Daoy (cell line): ENCODE data around the gene DVL1. TPM values are rescaled to one million over a fixed set of nuclear protein-coding genes. Genes with fewer than 3 reads are reported as not detected.

Experiments
- DNase-seq: peaks from one replicate; pipeline ENCODE4 v3.0.0-alpha.2; 2015; ENCODE audit warnings: low read depth
- total RNA-seq: library from RNA; depleted of rRNA; stranded (reverse); fragments of >200 nt; shearing (Covaris generic); gene quantifications from 2 replicates; pipeline ENCODE4 v1.2.3, GENCODE V29; 2014

Gene DVL1
- total RNA-seq, 1 experiment from 2014 or later = 44.4 TPM

DNA sequence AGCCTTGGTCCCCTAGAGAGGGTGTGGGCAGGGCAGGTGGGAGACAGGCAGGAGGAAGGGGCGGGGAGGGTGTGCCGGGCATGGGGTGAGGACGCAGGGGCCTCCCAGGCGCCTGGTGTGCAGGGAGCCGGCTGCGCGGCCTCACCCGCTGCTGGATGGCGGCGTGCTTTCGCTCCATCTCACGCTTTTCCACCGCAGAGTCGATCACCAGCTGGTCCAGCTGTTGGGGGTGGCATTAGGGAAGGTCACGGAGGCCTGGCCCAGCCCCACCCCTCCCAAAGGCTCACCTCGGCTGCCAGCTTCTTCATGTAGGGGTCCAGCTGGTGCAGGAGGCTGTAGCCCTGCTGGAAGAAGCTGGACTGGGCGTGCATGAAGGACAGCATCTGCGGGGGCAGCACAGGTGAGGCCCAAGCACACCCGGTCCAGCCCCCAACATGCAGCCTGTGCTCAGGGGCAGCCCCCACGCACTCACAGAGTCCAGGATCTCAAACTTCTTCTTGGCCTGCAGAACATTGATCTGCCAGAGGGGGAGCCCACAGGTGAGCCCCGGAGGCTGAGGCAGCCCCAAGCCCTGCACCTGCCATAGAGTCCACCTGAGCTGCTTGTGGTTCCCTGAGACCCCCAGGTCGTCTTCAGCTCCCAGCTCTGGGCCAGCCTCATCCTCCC is 49.4 kb downstream of the DVL1 start:
- no peak for DNase-seq

GRCh38 chr1:1298861-1299685 is 50.1 kb downstream of the DVL1 start:
- no peak for DNase-seq

GRCh38 chr1:1297802-1298424 is 51.3 kb downstream of the DVL1 start:
- no peak for DNase-seq

GRCh38 chr1:1296070-1297061 is 52.9 kb downstream of the DVL1 start:
- DNase-seq = no peak

GRCh38 chr1:1295154-1295923 is 53.9 kb downstream of the DVL1 start:
- DNase-seq = no peak

- DNase-seq = no peak
Observed at GRCh38 chr1:1294250-1294890, 54.8 kb downstream of the DVL1 start.

- no peak for DNase-seq
Observed at GRCh38 chr1:1293263-1294249, 55.7 kb downstream of the DVL1 start.

GRCh38 chr1:1292851-1293250 is 56.4 kb downstream of the DVL1 start:
- no peak for DNase-seq

DNA sequence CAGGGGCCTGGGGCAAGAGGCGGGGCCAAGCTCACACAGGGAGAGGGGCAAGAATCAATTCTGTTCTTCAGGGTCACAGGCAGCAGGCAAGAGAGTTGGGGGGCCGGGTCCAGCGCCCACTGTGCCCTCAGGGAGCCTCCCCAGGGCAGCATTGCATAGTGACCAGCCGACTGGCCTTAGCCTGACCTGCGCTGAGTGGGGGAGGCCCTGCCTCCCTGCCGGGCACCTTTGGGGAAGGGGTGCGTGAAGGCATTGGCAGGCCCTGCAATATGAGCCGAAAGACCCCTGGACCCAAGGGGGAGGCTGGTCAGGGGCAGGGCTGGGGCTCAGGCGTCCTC is 56.8 kb downstream of the DVL1 start:
- DNase-seq = no peak

DNA sequence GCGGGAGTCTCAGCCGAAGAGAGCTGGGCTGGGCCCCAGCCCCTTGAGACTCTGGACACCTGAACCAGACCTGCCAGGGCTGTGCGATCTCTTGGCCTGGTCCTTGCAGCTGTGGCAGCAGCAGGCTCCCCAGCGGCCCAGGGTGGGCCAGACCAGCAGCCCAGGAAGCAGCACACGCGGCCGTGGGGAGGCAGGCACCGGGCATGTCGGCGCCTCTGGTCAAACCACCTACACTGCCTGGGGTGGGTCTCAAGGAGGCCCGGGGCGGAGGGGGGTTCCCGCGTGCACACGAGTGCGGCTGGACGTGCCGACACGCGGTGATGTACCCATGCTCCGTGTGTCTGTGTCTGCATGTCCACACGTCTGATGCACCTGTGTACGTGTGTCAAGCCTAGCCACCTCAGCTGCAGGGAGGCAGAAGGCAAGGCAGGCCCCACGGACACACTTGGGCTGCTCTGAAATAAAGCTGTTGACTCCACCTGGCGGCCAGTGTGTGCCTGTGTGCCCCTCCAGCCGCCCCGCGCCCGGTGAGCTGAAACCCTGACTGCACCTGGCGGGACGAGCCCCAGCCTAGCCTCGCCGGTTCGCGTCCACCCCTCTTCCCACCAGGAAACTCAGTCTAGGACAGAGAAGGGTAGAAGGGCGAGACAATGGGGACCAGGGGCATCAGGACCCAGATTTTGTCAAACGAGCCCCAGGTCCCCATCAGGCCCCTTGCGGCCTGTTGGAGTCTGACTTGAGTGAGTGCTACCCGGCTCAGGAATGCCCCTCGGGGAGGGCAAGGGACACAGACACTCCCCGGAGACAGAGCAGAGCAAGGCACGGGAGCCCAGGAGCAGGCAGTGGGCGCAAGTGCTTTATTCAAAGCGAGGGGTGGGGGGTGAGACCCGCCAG is 57.4 kb downstream of the DVL1 start:
- DNase-seq = peak; percentile 87

DNA sequence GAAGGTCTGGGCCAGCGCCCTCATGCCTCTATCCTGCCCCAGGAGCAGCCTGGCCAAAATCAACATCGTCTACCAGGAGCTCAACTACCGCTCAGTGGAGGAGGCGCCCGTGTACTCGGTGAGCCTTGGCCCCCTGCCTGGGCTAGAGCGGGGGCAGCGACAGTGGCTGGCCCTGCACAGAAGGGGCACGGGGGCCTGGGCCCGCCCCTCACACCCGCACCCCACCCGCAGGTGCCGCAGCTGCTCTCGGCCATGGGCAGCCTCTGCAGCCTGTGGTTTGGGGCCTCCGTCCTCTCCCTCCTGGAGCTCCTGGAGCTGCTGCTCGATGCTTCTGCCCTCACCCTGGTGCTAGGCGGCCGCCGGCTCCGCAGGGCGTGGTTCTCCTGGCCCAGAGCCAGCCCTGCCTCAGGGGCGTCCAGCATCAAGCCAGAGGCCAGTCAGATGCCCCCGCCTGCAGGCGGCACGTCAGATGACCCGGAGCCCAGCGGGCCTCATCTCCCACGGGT is 58.1 kb downstream of the DVL1 start:
- peak; percentile 56 for DNase-seq

DNA sequence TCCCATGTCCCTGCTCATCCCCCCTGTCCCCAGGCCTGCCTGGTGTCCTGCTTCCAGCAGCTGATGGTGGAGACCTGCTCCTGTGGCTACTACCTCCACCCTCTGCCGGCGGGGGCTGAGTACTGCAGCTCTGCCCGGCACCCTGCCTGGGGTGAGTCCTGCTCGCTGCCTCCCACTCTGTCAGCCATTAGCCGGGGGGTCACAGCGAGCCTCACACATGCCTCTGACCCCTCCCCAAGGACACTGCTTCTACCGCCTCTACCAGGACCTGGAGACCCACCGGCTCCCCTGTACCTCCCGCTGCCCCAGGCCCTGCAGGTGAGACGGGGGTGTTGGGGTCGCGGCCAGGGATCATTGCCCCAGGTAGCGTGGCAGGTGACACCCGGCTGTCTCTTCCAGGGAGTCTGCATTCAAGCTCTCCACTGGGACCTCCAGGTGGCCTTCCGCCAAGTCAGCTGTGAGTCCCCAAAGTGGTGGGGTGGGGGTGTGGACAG is 58.9 kb downstream of the DVL1 start:
- peak; percentile 70 for DNase-seq

DNA sequence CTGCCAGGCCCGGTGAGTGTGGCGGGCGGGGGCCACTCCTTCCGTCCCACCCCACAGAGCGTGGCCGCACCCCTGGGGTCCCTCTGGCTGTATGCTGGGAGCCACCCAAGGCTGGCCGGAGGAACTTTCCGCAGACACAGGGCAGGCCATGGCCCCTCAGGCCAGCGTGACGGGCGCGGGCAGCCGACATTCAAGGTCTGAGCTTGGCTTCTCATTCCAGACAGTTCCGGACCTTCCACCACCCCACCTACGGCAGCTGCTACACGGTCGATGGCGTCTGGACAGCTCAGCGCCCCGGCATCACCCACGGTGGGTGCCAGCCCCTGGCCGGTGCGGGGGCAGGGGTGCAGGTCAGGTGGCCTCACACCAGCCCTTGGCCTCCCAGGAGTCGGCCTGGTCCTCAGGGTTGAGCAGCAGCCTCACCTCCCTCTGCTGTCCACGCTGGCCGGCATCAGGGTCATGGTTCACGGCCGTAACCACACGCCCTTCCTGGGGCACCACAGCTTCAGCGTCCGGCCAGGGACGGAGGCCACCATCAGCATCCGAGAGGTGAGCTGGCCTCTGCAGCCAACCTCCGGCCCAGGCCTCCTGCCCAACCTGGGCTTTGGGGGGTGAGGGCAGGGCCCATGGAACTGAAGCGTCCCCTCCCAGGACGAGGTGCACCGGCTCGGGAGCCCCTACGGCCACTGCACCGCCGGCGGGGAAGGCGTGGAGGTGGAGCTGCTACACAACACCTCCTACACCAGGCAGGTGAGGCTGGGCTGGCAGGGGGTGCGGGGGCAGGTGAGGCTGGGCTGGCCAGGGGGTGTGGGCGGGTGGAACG is 61.7 kb downstream of the DVL1 start:
- no peak for DNase-seq

- DNase-seq = no peak
Observed at GRCh38 chr1:1286313-1287261, 62.6 kb downstream of the DVL1 start.

GRCh38 chr1:1285611-1286311 is 63.5 kb downstream of the DVL1 start:
- DNase-seq = no peak
